Mammary epithelial cell (primary cell): ENCODE results near the gene CST6.

Source experiments
- EZH2 ChIP-seq: IDR thresholded peaks from 2 replicates; pipeline ENCODE4 v1.6.1; 2012; ENCODE audit warnings: low read length, inconsistent platforms, borderline replicate concordance
- TF ChIP-seq, protein P1 (sequence below), 2 donors: IDR thresholded peaks in 1 of 2; conservative IDR thresholded peaks in 1 of 2; 2 replicates each; pipeline ENCODE4 v1.5.1; 2011 to 2012; ENCODE audit warnings: inconsistent platforms in 2 of 2, low read length in 2 of 2, mild to moderate bottlenecking in 2 of 2, control low read depth in 1 of 2, low read depth in 1 of 2; ENCODE audit not compliant: insufficient read depth in 1 of 2; ENCODE audit errors: extremely low read depth in 1 of 2

DNA sequence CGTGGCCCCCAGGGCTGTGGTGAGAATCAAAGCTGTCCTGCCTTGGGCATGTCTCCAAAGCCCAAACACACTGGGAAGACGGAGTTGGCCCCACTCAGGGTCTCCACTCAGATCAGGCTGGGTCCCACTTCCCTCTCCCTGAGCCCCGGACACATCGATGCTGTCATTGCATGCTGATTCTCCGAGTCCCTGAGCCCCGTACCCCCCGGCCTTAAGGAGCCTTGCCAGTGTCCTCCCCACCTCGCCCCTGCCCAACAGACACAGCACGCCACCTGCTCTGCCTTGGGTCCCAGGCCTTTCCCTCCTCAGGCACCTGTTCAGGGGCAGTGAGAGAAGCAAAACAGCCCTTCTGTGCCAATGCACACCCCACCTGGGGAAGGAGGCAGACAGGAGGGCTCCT, 24.5 kb upstream of the CST6 start:
- TF ChIP-seq, protein P1, sequence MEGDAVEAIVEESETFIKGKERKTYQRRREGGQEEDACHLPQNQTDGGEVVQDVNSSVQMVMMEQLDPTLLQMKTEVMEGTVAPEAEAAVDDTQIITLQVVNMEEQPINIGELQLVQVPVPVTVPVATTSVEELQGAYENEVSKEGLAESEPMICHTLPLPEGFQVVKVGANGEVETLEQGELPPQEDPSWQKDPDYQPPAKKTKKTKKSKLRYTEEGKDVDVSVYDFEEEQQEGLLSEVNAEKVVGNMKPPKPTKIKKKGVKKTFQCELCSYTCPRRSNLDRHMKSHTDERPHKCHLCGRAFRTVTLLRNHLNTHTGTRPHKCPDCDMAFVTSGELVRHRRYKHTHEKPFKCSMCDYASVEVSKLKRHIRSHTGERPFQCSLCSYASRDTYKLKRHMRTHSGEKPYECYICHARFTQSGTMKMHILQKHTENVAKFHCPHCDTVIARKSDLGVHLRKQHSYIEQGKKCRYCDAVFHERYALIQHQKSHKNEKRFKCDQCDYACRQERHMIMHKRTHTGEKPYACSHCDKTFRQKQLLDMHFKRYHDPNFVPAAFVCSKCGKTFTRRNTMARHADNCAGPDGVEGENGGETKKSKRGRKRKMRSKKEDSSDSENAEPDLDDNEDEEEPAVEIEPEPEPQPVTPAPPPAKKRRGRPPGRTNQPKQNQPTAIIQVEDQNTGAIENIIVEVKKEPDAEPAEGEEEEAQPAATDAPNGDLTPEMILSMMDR (conservative IDR thresholded peaks at IDR 0.05 in 1 of 2, IDR thresholded peaks at IDR 0.05 in 1 of 2; ENCODE audit: extremely low read depth in 1 of 2, insufficient read depth in 1 of 2, low read depth in 1 of 2, low read length in 2 of 2): no peak
- no peak for TF ChIP-seq EZH2
